Prostate gland (tissue), 2 donors: ENCODE results near the gene NUBPL. TPM values are rescaled to one million over a fixed set of nuclear protein-coding genes. Genes with fewer than 3 reads are reported as not detected.

Experiments
- DNase-seq: peaks from one replicate; pipeline ENCODE4 v3.0.0-alpha.2; 2019; ENCODE audit warnings: low spot score
- H3K27ac ChIP-seq, 2 donors: fragments of 200-600 bp; sonication (generic); 2 replicates each; pipeline ENCODE4 v1.5.1; 2017 to 2019
- H3K27me3 ChIP-seq: fragments of 200-600 bp; sonication (generic); replicated peaks from 2 replicates; pipeline ENCODE4 v1.5.1; 2019; ENCODE audit not compliant: insufficient read depth
- H3K36me3 ChIP-seq, 2 donors: fragments of 200-600 bp; sonication (generic); 1 replicate in 1 of 2; 2 replicates in 1 of 2; pipeline versions ENCODE4 v1.5.1 to v1.8.1; 2017 to 2019
- H3K4me1 ChIP-seq: fragments of 200-600 bp; sonication (generic); replicated peaks from 2 replicates; pipeline ENCODE4 v1.5.1; 2019
- H3K4me3 ChIP-seq, 2 donors: fragments of 200-600 bp; sonication (generic); 2 replicates each; pipeline ENCODE4 v1.5.1; 2017 to 2019
- H3K9me3 ChIP-seq: fragments of 200-600 bp; sonication (generic); 2 replicates; pipeline ENCODE4 v1.5.1; 2017
- POLR2A ChIP-seq: fragments of 450-650 bp; IDR thresholded peaks from one replicate; pipeline ENCODE4 v1.6.1; 2016; ENCODE audit warnings: antibody characterized with exemption, mild to moderate bottlenecking
- POLR2AphosphoS5 ChIP-seq: sonication (generic); formaldehyde crosslinking; IDR thresholded peaks from one replicate; pipeline ENCODE4 v1.6.1; 2017; ENCODE audit warnings: antibody characterized with exemption
- WGBS: methylation state at CpG from one replicate; pipeline ENCODE4 v1.1.5; 2018; 5-methylcytosine and 5-hydroxymethylcytosine counted together
- intact Hi-C: fragments of 100-400 bp; cut with DNase I; formaldehyde crosslinking; loops from one replicate; pipeline ENCODE4 v1.14.2; 2022
- total RNA-seq, 2 donors: library from RNA; depleted of rRNA; stranded (reverse); fragments of >200 nt; gene quantifications; one replicate each; pipeline ENCODE4 v1.1.0, GENCODE V29; 2016
- TF ChIP-seq, protein P1 (sequence below), 4 experiments: fragments of 200-600 bp in 2 of 4; fragments of 450-650 bp in 2 of 4; sonication (generic) in 2 of 4; IDR thresholded peaks; 1 replicate in 3 of 4; 2 replicates in 1 of 4; pipeline ENCODE4 v1.5.1; 2016 to 2019; ENCODE audit warnings: antibody characterized with exemption in 4 of 4, mild to moderate bottlenecking in 2 of 4, moderate library complexity in 2 of 4

NUBPL gene
- total RNA-seq, 2 donors from 2014 or later: 6.5 to 12.1 TPM

DNA sequence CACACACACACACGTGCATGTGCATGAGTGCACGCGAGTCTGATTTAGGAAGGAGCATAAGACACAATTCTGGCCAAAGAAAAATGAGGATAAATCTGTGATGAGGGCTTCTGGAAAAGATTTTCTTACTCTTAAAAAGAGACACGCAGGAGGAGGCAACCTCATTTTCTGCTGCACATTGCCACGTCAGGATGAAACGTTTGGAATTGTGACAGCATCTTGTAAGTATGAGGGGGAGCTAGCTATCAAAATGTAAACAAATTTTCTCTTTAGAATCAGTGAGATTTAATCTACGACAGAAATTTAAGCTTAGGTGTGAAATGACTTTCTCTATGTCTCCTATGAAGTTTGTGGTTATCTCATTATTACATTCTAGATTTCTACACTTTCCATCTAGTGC lies 31.1 kb upstream of the NUBPL start:
- H3K9me3 ChIP-seq: no peaks in the 10 kb centered on the region
- intact Hi-C loops: no loop called here
- H3K4me3 ChIP-seq: no peak overlapping the region
- no peaks in the 10 kb centered on the region for H3K4me1 ChIP-seq
- H3K27me3 ChIP-seq: no peaks in the 10 kb centered on the region
- WGBS: 41% methylated on average over 7 of the region's 7 CpGs
- H3K36me3 ChIP-seq: no peaks in the 10 kb centered on the region
- no peak for DNase-seq
- H3K27ac ChIP-seq: no peak overlapping the region
- no peak for TF ChIP-seq POLR2A
- TF ChIP-seq, protein P1, sequence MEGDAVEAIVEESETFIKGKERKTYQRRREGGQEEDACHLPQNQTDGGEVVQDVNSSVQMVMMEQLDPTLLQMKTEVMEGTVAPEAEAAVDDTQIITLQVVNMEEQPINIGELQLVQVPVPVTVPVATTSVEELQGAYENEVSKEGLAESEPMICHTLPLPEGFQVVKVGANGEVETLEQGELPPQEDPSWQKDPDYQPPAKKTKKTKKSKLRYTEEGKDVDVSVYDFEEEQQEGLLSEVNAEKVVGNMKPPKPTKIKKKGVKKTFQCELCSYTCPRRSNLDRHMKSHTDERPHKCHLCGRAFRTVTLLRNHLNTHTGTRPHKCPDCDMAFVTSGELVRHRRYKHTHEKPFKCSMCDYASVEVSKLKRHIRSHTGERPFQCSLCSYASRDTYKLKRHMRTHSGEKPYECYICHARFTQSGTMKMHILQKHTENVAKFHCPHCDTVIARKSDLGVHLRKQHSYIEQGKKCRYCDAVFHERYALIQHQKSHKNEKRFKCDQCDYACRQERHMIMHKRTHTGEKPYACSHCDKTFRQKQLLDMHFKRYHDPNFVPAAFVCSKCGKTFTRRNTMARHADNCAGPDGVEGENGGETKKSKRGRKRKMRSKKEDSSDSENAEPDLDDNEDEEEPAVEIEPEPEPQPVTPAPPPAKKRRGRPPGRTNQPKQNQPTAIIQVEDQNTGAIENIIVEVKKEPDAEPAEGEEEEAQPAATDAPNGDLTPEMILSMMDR (IDR thresholded peaks at IDR 0.05): no peak
- no peak for TF ChIP-seq POLR2AphosphoS5

DNA sequence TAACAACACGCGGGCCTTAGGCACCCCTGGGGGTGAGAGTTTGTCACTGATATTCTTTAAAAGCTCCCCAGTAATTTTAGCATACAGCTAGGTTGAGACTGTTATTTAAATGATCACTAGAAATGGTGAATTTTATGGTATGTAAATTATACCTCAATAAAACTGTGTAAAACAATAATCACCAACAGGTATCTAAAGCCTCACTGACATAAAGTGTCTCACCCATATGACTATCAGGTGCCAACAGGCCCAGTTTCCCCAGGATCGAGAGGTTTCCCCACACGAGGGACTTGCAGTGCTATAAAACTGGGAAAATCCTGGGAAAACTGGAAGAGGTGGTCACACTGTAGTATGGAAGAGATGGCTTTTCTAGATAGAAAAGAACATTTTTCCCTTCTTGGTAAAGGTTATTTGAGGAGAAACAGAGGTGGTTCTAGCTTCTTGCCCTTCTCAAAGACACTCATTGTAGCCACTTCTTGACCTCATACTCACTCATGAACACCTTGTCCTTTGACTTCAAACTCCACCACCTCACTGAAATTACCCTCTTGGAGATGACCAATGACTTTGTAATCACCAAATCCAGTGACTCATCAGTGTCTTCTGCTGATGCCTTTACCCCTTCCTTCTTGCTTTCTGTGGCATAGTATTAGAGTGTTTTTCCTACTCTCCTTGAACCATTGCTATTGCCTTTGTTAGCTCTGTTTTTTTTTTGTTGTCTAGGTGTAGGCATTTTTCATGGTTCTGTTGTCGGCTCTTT lies 24.8 kb upstream of the NUBPL start:
- H3K9me3 ChIP-seq: no peaks in the 10 kb centered on the region
- intact Hi-C loops: no loop called here
- no peak overlapping the region for H3K27ac ChIP-seq
- no peak for DNase-seq
- no peaks in the 10 kb centered on the region for H3K27me3 ChIP-seq
- WGBS: 51% methylated on average over 5 of the region's 5 CpGs
- H3K4me1 ChIP-seq: no peaks in the 10 kb centered on the region
- H3K36me3 ChIP-seq: no peaks in the 10 kb centered on the region
- TF ChIP-seq POLR2A: no peak
- TF ChIP-seq, protein P1 (IDR thresholded peaks at IDR 0.05): no peak
- TF ChIP-seq POLR2AphosphoS5: no peak
- no peak overlapping the region for H3K4me3 ChIP-seq

DNA sequence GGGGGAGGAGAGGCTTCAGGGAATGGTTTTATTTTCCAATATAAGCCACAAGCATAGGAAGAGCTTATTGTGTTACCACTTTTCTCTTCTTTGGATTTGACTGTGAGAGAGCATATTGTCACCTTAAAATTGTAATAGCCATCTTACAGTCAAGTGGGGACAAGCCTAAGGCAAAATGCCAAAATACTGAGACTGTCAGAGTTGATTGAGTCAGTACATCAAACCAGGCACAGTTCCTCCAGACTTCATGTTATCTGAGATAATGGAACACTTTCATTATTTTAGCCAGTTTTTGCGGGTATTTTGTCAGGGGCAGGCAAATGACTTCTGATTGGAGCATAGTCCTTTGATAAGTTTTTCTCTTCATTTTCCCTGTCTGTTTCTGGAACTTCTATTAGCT lies 19.5 kb upstream of the NUBPL start:
- intact Hi-C loops: no loop called here
- DNase-seq: no peak
- Histone ChIP-seq H3K36me3 (no peaks in the 10 kb centered on the region), H3K27me3 (no peaks in the 10 kb centered on the region), H3K27ac (no peak overlapping the region), H3K4me1 (no peaks in the 10 kb centered on the region), H3K4me3 (no peak overlapping the region), H3K9me3 (no peaks in the 10 kb centered on the region)
- WGBS: 88% methylated on average over 1 of the region's 1 CpG
- TF ChIP-seq, protein P1 (IDR thresholded peaks at IDR 0.05): no peak
- no peak for TF ChIP-seq POLR2A
- TF ChIP-seq POLR2AphosphoS5: no peak

DNA sequence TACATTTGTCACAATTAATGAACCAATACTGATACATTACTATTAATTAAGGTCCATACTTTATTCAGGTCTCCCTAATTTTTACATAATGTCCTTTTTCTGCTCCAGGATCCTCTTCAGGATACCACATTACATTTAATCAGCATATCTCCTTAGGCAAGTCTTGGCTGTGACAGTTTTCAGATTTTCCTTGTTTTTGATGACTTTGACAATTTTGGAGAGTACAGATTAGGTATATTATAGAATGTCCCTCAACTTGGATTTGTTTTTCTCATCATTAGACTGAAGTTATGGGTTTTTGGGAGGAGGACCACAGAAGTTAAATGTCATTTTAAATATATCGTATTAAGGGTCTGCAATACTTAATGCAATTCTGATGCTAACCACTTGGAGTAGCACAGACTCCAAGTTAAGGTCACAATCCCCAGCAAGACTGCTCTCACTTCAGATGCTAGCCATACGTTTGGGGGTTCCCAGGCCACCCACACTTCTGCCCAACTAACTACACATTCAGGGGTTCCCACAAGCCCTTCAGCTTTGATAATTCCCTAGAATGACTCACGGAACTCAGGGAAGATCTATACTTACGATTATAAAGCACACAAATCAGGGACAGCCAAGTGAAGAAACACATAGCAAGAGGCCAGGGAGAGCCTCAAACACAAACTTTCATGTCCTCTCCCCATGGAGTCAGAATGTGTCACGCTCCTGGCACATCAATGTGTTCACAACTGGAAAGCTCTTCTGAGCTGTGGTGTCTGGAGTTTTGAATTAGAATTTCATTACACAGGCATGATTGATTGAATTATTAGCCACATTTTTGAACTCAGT lies 17.0 kb upstream of the NUBPL start:
- intact Hi-C loops: no loop called here
- no peak overlapping the region for H3K4me3 ChIP-seq
- no peak overlapping the region for H3K27ac ChIP-seq
- 69% methylated on average over 5 of the region's 5 CpGs for WGBS
- no peaks in the 10 kb centered on the region for H3K36me3 ChIP-seq
- no peak for DNase-seq
- no peak for TF ChIP-seq POLR2A
- TF ChIP-seq, protein P1 (IDR thresholded peaks at IDR 0.05): no peak
- no peak for TF ChIP-seq POLR2AphosphoS5
- H3K27me3 ChIP-seq: no peaks in the 10 kb centered on the region
- H3K4me1 ChIP-seq: no peaks in the 10 kb centered on the region
- no peaks in the 10 kb centered on the region for H3K9me3 ChIP-seq
